22Rv1 (cell line): Measurements from ENCODE around the gene EXD3.

Source experiments
- H3K27ac ChIP-seq: fragments of 450-650 bp; 2 replicates; pipeline ENCODE4 v1.5.1; 2017
- ZFX ChIP-seq: fragments of 450-650 bp; IDR thresholded peaks from 2 replicates; pipeline ENCODE4 v1.6.1; 2017; ENCODE audit warnings: antibody characterized with exemption, borderline replicate concordance
- TF ChIP-seq, protein P1 (sequence below): fragments of 450-650 bp; IDR thresholded peaks from 2 replicates; pipeline ENCODE4 v1.5.1; 2017; ENCODE audit warnings: mild to moderate bottlenecking

Gene EXD3

DNA sequence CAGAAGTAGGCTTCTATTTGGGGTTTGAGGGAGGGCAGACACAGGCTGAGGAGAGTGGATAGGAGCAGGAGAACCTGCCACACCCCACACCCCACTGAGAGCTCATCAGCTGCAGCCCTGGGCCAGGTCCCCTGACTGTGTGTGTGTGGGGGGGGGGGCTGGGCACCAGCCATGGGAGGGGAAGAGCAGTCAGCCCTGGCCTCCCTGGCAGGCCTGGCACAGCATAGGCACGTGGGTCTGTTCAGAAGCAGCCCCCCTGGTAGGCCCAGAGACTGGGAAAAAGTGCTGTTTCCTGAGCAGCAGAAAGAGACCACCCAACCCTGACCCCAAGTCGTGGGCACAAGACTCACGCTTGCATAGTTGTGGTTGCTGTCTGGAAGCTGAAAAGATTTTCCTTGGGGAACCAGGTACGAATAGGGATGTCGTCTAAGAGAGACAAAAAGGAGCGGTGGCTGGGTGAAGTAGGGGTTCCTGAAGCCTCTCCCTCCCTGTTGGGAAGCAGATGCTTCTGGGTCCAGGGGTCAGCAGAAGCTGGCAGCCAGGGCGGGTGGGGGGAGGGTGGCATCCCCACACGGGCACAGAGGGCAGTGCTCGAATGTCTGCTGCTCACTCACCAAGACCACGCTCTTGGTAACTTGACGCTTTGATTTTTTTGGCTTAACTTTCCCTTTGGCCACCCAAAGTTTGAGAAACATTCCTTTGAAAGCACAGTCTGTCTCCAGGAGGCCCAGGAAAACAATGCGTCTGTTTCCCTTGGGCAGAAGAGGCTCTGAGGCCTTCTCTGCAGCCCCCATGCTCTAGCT is 33.3 kb upstream of the EXD3 start:
- no peak for TF ChIP-seq ZFX
- TF ChIP-seq, protein P1, sequence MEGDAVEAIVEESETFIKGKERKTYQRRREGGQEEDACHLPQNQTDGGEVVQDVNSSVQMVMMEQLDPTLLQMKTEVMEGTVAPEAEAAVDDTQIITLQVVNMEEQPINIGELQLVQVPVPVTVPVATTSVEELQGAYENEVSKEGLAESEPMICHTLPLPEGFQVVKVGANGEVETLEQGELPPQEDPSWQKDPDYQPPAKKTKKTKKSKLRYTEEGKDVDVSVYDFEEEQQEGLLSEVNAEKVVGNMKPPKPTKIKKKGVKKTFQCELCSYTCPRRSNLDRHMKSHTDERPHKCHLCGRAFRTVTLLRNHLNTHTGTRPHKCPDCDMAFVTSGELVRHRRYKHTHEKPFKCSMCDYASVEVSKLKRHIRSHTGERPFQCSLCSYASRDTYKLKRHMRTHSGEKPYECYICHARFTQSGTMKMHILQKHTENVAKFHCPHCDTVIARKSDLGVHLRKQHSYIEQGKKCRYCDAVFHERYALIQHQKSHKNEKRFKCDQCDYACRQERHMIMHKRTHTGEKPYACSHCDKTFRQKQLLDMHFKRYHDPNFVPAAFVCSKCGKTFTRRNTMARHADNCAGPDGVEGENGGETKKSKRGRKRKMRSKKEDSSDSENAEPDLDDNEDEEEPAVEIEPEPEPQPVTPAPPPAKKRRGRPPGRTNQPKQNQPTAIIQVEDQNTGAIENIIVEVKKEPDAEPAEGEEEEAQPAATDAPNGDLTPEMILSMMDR, result no peak
- H3K27ac ChIP-seq, result peak overlapping the region; percentile 17; the same call in 1 of the 2 replicates

DNA sequence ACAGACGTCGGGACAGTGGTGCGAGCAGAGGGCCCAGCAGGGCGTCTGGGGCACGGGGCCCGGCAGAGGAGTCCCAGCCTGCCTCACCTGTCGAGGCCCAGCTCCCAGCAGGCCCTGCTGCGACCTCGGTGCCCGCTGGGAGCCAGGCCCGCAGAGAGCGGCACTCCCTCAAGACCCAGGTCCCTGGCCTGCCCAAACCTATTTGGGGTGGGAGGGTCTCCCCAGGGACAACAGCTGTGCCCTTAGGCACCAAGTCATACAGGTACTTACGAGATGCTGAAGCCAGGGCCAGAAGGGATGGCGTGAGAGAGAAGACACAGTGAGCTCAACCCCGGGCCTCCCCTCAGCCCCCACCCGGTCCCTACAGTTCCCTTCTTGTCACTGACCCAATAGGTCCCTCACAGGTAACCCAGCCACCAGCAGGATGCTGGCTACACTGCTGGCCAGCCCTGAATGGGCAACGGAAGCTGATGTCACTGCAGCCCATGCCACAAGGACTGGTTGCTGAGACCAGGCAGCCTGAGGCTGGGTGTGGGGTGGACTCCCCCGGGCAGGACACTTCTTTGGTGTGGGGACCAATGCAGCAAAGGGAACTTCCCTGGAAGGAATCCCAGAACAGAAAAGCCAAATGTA is 32.5 kb upstream of the EXD3 start:
- no peak overlapping the region for H3K27ac ChIP-seq
- TF ChIP-seq, protein P1, result no peak
- no peak for TF ChIP-seq ZFX

DNA sequence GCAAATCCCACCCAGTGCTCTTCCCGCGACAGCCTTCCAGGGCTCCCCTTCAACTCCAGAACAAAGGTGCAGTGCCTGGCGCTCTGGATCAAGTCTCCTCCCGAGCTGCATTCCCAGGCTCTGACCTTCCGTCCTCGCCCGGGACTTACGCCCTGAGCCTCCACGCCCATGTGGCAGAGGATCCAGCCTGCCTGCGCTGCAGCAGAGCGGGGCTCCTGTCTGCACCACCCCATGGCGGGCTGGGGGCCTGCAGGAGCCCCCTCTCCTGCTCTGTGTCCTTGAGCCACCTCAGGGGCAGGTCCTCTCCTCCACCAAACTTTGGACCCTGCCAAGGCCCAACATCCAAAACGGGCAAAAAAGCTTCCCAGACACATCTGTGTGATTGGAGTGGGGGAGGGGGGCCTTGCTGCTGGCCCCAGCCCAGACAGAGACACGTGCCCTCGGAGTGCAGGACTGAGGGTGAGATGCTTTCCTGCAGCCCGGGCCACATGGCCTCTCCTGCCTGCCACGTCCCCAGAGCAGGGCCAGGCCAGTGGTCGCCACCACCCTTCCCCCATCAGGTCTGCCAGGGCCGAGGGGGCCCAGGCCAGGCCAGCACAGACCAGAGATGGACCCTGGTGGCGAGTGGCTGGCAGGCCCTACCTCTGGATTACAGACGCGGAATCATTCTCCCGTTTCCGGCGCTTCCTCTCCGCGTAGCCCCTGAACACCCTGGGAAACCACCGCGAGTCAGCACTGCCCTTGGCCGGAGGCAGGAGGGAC is 31.8 kb upstream of the EXD3 start:
- no peak overlapping the region for H3K27ac ChIP-seq
- TF ChIP-seq, protein P1, result no peak
- TF ChIP-seq ZFX, result no peak

DNA sequence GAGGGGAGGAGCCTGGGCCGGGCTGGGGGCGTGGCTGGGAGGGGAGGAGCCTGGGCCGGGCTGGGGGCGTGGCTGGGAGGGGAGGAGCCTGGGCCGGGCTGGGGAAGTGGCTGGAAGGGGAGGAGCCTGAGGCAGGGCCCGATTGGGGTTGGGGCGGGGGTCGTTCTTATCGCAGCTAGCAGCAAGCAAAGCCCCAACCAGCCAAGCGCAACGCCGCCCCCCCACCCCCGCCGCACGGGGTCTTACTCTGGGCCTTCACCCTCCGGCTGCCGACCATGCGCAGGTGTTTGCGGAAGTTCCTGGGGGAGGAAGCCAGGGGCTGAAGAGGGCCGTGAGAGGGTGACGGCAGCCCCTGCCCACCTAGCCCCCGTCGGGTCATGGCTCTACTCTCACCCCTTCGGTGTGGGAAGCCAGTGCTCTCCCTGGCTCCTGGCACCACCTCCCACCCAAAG is 31.2 kb upstream of the EXD3 start:
- H3K27ac ChIP-seq, result no peak overlapping the region
- TF ChIP-seq, protein P1, result no peak
- TF ChIP-seq ZFX, result no peak

DNA sequence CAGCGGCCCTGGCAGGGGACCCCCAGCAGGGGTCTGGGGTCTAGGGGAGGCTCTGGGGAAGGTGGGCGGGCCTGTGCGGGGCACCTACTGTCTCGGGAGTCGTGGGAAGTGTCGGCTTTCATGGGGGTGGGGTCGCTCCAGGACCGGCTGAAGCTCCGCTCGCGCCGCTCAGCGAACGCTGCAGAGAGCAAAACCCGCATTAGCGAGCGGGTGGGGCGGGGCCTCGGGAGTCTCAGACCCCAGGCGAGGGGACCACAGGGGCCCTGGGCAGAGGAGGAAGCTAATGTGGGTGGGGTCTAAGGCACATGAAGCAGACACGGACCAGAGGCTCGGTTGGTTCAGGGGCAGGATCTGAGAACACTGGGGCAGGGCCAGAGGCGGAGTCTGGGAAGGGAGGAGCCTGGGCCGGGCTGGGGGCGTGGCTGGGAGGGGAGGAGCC is 30.7 kb upstream of the EXD3 start:
- TF ChIP-seq ZFX, result no peak
- TF ChIP-seq, protein P1, result no peak
- no peak overlapping the region for H3K27ac ChIP-seq

DNA sequence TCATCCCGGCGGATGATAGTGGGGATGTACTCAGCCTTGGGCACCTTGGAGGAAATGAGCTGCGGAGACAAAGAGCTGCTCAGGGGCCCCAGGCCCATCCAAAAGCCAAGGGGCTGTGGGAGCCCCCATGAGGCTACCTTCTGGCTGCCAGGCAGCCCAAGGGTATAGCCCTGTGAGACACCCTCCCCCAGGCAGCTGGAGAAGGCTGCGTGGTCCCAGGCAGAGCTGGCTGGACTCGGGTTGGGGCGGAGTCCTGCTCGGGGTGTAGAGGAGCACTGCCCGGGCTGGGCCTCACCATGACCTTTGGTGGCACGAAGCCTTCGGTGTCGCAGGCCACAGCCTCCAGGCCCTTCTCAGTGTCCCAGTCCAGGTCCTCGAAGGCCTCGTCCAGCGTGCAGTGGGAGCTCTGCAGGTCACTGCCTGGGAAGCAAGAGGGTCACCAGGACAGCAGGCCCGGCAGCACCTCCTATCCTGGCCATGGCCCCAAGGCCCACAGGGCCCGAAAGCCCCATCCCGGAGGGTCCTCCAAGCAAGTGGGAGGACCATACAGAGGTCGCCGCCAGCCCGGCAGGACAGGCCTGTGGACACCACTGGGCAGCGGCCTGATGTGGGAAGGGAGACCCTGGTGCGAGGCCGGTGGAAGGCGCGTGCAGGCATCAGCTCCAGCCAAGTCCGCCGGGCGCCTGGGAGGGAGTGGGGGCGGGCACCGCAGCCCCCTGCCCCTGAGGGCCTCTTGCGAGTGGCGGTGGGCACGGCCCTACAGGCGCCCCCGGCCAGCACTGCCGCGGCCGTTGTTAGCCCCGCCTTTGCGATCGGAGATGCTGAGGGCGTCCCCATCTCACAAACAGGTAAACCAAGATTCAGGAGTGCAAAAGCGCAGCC is 30.0 kb upstream of the EXD3 start:
- H3K27ac ChIP-seq, result no peak overlapping the region
- TF ChIP-seq ZFX, result no peak
- TF ChIP-seq, protein P1, result no peak
